GM04504 (cell line): ENCODE data around the gene ZFYVE1.
A peak's percentile ranks its signal among the peaks of the same experiment; 100 is the strongest.
"Not testable (repeated sequence)": the region's sequence is repeated elsewhere in the genome, so short reads cannot be mapped to it uniquely, and the experiment has no call there.

Experiments used
- DNase-seq: peaks from one replicate; pipeline ENCODE4 v3.0.0-alpha.2; 2012; ENCODE audit warnings: low read depth

ZFYVE1 gene

DNA sequence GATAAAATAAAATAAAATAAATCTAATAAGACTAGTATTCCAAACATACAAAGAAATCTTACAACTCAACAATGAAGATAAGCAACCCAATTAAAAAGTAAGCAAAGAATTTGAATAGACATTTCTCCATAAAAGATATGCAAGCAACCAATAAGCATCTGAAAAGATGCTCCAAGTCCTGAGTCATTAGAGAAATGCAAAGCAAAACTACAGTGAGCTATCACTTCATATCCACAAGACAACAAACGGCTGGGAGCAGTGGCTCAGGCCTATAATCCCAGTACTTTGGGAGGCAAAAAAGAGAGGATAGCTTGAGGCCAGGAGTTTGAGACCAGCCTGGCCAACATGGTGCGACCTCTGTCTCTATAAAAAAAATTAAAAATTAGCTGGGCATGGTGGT, 26.8 kb downstream of the ZFYVE1 start:
- no peak for DNase-seq

DNA sequence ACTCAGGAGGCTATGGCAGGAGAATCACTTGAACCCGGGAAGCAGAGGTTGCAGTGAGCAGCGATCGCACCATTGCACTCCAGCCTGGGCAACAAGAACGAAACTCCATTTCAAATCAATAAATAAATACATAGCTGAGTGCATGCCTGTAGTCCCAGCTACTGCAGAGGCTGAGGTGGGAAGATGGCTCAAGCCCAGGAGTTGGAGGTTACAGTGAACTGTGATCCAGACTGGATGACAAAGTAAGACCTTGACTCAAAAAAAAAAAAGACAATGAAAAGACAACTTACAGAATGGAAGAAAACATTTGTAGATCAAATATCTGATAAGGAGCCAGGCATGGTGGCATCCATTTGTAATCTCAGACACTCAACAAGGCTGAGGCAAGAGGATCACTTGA, 27.6 kb downstream of the ZFYVE1 start:
- DNase-seq = no peak

DNA sequence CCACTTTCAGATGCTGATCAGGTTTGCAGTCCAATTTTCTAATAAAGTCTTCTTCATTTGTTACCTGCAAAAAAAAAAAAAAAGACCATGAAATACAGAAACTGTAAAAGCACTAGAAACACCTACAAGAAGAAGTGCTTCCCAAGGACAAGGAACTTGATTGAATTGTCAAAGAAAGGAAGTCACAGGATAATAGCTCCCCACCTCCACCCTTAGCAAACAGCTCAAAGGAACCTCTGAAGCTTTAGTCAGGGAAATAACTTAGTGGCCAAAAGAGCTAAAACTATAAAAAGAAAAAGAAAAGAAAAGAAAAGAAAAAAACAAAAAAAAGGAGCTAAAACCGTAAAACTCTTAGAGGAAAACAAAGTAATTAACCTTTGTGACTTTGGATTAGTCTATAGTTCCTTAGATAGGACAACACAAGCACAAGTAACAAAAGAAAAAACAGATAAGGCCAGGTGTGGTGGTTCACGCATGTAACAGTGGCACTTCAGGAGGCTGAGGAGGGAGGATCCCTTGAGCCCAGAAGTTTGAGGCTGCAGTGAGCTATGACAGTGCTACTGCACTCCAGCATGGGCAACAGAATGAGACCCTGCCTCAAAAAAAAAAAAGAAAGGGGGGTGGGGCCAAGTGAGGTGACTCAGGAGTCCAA, 28.5 kb downstream of the ZFYVE1 start:
- no peak for DNase-seq

DNA sequence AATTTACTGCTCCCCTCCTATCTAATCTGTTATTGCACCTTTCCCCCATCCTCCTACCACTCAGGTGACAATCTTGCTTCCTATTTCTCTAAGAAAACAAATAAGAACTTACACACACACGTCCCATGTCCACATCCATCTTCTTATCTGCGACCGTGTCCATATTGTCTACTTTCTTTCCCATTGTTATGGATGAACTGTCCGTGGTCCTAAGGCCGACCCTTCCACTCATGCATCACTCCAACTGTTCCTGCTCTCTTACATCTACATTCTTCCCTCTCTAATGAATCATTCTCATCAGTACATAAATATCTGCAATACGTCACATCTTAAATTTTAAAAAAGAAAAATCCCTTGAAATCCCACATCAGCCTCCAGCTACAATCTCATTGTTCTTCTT, 30.0 kb downstream of the ZFYVE1 start:
- DNase-seq = no peak

DNA sequence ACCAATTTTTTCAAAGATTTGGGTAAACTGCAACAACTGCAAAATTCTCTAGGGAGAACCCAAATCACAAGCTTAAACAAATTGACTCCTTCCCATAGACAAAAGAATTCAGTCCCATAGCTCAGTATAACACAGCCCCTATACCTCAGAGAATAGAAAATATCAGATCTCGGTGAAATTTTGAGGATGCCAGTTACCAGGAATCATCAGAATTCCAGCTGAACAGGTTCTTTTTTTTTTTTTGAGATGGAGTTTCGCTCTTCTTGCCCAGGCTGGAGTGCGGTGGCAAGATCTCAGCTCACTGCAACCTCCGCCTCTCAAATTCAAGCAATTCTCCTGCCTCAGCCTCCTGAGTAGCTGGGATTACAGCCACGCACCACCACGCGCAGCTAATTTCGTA, 36.7 kb downstream of the ZFYVE1 start:
- no peak for DNase-seq

DNA sequence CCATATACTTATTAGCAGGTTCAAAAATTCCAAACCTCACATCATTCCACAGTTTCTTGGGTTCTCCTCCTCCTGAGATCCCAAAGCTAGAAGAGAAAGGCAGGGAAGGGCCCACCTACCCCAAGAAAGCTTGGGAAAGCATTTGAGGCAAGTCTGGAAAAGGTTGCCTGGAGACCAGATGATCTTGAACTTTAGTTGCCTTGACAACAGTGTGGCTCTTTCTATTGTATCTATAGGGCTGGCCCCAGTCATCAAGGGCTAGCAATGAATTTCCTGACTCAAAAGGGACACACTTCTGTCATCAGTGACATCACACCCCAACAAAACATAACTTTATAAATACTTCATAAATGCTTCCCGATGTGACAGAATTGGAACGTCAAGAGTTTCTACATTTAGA, 40.0 kb downstream of the ZFYVE1 start:
- no peak for DNase-seq

DNA sequence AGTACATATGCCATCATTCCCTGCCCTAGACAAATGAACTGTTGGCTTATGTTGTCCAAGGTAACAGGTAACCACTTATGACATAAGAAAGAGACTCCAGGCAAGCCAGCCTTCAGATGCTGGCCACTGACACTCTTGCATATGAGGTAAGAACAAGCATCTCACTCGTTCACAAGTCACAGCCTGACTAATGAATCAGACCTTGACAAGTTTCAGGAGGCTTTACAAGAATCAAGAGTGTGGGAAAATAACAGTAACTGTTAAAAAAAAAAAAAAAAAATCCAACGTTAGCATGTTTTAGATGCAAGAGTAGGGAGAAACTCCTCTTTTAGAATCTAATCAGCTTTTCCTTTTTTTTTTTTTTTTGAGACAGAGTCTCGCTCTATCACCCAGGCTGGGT, 40.7 kb downstream of the ZFYVE1 start:
- DNase-seq = no peak

DNA sequence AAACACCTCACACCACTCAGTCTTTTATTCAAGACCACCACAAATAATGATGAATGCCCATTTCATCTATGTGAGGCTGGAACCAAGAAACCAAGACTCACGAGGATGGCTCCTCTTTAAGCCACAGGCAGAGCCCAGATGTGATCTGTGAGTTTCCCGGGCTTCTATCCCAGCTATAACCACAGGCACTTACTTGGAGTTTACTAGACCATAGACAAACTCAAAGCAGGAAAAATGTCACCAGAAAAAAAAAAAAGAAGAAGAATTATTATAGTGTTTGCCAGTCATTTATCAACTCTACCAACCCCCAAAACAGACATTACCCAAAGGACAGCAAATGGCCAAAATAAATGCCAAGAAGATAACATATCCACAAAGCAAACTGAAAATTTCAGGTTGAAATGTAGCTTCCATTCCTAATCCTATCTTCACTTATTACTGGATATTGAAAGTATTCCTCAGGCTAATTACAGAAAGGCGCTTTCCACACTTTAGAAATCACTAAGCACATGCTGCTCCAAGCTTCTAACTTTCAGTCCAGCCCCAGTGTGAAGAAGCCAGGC, 44.7 kb downstream of the ZFYVE1 start:
- DNase-seq = no peak

DNA sequence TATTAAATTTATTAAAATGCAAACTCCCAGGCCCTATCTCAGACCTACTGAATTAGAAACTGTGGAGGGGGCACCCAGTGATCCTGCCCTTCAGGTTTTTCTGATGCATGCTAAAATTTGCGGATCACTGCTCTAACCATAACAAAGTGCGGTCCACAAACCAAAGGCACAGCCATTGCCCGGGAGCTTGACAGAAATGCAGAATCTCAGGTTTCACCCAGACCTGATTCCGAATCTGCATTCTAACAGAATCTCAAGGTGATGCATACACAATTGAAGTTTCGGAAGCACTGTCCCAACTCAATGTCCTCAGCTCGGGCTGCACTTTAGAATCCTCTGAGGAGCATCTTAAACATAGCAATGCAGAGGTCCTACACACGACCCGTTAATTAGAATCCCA, 46.0 kb downstream of the ZFYVE1 start:
- DNase-seq = no peak

DNA sequence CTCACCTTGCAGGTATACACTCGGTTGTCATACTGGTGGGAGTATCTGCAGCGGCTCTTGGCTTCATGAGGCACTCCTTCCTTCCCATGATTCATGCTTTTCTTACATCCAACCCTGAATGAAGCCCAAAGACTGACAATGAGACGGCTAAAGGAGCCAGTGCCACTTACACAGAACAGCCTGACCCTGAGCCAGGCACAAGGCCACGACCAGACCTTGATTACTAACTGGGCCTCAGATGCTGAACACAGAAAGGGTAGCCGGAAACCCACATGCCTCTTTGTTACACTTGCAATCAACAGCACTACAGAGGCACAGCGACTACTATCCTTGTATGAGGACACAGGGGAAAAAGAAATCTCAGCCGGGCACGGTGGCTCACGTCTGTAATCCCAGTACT, 48.0 kb downstream of the ZFYVE1 start:
- DNase-seq = no peak

DNA sequence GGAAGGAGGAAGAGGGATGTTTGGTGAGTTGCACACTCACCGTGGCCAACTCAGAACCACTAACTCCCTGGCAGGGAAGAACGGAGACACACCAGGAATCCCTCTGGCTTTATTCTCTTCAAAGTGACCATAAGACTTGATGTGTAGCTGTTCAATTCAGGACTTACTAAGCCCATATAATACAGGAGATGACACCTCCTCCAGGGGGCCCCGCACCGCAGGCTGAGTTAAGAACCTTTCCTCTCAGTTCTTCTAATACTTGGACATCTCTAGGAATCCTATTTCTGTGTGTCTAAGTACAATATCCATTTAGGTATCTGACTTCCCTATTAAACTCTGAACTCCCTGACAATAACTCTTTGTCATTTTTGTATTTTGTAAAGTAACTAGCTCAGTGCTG, 51.1 kb downstream of the ZFYVE1 start:
- DNase-seq = no peak

DNA sequence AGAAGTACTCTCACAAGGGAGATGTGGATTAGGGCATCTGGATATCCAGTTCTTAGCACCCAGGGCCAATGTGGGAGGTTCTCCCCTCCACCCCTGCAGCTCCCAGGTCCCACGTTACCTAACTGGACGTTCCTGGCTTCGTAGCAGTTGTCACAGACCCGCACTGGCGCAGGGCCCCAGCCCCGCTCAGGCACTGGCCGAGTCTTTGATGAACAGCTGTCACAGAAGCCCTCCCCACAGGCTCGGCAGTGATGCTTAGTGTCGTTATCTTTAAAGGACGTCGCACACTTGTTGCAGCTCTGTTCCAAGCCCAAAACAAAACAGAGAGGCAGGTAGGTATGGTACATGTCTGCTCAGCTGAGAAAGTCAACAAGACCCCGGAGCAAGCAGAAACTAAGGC, 52.2 kb downstream of the ZFYVE1 start:
- DNase-seq = no peak

DNA sequence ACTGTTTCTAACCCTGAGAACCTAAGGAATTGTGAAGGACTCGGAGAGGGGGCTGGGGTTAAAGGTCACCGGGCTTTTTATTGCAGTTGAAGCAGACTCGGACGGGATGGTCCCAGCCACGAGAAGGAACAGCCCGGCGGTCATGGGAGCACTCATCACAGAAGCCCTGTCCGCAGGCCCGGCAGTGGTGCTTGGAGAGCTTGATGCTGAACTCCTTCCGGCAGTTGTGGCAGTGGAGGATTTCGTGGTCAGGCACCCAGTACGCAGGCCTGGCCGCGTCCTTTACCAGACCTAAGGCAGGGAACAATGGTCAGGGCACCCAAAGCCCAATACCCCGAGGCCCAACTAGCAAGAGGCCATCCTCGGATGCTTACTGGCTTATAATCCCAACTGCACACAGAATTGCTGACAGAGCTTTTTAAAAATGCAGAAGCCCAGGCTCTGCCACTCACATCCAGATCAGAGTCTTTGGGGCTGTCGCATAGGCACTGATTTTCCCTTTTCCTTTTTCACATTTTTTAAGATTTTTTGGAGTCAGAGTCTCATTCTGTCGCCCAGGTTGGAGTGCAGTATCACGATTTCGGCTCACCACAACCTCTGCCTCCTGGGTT, 56.0 kb downstream of the ZFYVE1 start:
- DNase-seq = no peak

DNA sequence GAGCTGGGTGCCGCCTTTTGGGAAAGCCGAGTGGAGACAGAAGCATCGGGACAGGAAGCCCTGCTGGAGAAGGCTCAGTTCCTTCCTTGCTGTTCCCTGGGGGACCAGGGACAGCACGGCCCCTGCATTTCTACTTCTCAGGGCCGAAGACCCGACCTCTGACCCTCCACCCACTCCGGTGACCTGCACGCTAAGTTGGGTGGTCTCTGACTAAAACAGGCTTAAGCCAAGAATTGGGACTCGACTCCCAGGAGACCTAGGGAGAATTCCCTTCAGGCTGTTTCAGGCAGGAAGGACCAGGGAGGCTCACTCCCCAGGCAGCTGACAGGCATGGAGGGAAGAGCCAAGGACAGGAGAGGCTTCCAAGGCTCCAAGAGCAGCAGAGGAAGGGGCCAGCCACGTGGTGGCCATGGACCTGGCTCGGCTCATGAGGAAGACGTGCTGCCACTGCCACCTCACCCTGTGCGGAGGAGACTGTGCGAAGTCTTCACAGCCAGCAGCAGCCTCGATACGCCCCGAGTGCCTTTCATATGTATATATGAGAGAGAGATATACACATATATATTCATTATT, 56.8 kb downstream of the ZFYVE1 start:
- DNase-seq = no peak

DNA sequence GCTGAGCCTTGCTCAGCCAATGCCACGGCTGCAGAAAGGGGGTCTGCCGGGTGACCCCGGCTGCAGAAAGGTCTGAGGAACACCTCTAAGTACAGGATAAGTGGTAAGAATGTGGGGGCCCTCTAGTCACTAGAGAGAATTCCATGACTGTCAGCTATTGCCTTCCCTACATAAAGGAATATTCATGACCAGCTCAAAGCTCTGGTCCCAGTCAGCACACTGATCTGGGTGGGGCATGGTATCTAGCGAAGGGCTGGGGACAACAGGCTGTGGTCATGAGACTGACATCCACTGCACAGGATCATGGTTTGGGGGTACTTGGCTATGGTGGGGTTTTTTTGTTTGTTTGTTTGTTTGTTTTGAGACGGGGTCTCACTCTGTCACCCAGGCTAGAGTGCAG, 58.6 kb downstream of the ZFYVE1 start:
- DNase-seq = no peak

DNA sequence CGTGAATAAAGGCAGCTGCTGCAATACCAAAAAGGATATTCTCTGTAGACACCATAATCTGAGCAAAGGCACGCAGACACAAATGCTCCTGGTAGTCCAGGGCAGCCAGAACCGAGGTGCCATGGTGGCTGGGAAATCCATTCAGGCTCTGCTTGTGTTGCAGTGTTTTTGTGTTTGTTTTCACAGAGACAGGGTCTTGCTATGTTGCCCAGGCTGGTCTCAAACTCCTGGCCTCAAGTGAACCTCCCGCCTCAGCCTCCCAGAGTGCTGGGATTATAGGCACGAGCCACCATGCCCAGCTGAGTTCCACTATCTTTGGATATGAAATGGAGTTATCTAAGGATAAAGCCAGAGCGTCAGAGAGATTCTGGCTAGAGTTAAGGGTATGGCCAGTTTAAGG, 60.9 kb downstream of the ZFYVE1 start:
- DNase-seq = no peak

DNA sequence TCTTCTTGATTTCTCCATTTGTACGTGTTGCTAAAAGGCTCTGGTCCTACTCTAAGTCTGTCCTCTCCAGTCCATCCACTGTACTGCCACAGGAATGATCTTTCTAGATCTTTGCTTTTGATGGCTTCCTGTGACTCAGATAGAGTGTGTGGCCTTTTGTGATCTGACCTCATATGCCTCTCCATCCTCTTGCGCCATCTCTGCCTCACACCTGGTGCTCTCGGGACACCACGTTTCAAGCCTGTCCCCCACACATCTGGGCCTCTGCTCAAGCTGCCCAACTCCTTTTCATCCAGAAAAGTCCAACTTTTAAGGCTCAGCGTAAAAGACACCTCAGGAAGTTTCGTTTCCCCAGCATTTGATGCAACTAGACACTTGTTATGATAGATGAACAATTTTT, 61.7 kb downstream of the ZFYVE1 start:
- DNase-seq = no peak

DNA sequence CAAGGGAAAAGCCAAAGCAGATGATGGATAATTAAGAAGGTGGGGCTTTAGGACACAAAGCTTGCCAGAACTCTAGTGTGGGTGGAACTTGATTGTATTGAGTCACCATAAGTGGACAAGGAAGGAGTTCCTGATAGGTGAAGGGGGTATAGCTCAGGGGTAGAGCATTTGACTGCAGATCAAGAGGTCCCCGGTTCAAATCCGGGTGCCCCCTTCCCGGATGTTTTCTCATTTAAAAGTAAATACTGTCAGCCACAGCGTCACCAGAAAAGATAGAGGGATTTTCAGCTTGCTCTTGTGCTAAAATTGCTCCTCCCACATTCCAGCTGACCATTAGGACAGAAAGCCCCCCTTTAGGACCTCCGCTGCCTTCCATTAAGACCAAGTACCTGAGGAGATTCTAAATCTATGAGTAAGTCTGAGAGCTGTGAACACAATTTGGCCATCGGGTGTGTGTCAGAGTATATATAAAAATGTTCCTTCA, 64.0 kb downstream of the ZFYVE1 start:
- peak; percentile 56 for DNase-seq

DNA sequence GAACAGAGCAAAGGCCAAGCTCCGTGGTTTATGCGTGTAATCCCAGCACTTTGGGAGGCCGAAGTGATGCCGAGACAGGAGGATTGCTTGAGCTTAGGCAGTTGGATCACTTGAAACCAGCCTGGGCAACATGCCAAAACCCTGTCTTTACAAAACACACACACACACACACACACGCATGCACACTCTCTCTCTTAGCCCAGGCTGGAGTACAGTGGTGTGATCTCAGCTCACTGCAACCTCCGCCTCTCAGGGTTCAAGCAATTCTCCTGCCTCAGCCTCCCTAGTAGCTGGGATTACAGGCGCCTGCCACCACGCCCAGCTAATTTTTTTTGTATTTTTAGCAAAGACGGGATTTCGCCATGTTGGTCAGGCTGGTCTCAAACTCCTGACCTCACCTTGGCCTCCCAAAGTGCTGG, 64.6 kb downstream of the ZFYVE1 start:
- not testable (repeated sequence) for DNase-seq

DNA sequence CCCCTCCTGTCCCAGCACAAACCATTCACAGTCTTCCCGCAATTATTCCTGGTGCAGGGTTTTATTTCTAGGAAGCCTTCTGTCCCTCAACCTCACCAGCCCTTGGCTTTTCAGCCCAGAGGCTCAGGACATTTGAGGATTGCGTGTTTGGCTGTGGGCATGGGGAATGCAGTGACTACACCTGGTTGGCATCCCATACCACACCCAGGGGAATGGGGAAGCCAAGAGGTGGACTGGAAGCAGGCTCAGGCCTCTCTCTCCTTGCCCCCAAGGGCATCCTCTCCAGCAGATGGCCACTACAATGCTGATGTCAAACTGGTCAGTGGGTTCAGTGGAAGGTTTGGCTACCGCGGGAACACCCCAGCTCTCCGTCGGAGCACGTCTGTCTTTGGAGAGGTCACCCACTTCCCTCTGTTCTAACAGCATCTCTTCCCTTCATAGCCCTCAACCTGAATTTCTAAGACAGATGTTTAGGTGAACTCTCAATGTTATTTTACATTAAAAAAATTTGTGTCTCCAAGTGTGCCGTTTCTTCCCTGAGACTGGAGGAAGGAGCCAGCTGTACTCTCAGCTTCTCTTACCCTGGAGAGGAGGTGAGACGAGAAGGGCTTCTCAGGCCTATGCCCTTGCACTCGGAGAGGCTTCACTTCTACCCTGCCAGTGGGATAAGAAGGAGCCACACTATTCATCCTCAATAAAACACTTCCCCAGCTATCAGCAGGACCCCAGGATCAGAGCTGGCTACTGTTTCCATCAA, 65.1 kb downstream of the ZFYVE1 start:
- no peak for DNase-seq

DNA sequence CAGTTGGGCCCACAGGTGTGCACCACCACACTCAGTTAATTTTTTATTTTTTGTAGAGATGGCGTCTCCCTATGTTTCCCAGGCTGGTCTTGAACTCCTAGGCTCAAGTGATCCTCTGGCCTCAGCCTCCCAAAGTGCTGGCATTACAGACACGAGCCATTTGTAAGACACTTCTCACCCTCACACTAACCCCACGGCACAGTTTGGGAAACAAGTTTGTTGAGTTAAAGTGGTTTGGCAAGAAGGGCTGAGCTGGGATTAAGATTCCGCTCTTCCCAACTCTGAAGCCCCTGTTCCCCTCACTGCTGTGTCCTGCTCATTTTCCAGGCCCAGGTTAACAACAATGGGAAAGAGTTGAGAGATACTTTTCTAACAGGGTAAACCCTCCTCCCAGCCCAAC, 65.9 kb downstream of the ZFYVE1 start:
- not testable (repeated sequence) for DNase-seq

DNA sequence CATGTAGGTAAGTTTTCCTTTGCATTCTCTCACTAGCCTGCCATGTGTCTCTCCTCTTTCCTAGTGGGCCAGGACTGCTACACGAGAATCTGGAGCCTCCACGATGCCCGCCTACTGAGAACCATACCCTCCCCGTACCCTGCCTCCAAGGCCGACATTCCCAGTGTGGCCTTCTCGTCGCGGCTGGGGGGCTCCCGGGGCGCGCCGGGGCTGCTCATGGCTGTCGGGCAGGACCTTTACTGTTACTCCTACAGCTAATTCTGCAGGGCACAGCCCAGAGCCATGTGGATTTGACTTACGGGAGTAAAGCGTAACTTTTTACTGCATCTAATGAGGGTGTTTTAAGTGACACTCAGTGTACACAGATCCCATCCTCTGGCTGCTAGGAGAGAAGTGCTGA, 68.4 kb downstream of the ZFYVE1 start:
- no peak for DNase-seq

DNA sequence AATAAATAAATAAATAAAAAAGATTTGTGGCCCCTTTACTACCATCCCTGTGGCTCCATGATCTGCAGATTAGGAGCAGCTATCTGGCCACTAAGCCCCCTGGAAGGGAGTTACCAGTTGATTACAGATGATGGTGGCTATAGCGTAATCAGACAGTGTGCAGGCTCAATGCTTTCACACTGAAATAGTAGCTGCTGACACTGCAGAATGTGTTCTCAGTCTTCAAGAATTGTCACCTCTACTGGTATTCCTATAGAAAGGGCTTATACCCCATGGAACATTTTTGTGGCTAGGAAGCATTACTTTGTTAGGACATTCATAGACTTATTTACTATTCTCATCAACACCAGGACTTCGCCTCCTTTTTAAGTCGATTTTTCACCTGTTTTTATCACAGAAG, 69.7 kb downstream of the ZFYVE1 start:
- DNase-seq = no peak
